SH-SY5Y (cell line): ENCODE results near the gene DYNC2H1.

Source experiments
- GATA2 ChIP-seq: IDR thresholded peaks from 2 replicates; pipeline ENCODE4 v1.6.1; 2011; ENCODE audit warnings: mild to moderate bottlenecking, low read depth, low read length
- GATA3 ChIP-seq: IDR thresholded peaks from 2 replicates; pipeline ENCODE4 v1.6.1; 2011; ENCODE audit warnings: low read depth, mild to moderate bottlenecking, low read length, moderate library complexity

DNA sequence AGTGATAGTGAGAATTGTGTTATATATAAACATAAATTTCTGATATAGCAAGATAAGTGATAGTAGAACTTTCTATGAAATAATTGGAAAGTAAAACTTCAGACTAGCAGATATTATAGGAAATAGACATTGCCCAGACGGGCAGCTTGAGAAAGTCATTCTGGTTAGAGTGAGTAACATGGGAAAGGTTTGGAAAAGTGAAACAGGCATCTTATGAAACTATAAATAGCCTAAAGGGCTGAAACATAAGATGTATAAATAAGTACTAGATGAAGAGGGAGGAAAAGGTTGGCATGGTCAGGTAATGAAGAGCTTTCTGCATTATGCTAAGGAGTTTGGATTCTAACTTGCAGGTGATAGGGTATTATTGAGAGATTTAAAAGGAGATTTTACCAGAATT lies 101.3 kb downstream of the DYNC2H1 start:
- no peak for TF ChIP-seq GATA2
- no peak for TF ChIP-seq GATA3
